Measurements from ENCODE around the gene NR4A2.
"Not testable (repeated sequence)": the region's sequence is repeated elsewhere in the genome, so short reads cannot be mapped to it uniquely, and the experiment has no call there.

Gene NR4A2

DNA sequence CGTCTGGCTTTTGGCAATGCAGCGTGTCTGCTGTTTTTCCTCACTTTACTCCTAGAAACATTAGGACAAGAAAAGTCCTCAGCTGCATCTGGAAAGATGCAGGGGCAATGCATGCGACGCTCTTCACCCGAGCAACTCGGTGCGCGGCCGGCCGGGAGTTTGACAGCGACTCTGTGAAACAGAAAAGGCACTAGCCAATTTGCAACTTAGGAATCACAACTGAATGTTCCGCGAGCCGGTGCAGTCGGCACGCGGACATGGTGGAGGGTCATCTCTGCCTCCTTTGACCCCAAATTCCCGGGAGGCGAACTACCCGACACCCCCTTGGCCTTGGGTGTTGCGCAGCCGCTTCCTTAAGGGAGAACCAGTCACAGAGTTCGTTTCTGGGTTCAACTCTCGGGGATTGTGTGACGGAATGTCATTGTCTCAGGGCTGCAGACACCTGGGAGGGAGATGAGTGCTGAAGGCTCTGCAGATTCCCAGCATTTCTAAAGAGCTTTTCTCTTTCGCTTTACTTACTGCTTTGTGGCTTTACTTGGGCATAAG, 9.8 kb downstream of the NR4A2 start:
- DNase-seq (ENCODE audit: extremely low read depth in 1 of 2, low read depth in 1 of 2) = no peak

DNA sequence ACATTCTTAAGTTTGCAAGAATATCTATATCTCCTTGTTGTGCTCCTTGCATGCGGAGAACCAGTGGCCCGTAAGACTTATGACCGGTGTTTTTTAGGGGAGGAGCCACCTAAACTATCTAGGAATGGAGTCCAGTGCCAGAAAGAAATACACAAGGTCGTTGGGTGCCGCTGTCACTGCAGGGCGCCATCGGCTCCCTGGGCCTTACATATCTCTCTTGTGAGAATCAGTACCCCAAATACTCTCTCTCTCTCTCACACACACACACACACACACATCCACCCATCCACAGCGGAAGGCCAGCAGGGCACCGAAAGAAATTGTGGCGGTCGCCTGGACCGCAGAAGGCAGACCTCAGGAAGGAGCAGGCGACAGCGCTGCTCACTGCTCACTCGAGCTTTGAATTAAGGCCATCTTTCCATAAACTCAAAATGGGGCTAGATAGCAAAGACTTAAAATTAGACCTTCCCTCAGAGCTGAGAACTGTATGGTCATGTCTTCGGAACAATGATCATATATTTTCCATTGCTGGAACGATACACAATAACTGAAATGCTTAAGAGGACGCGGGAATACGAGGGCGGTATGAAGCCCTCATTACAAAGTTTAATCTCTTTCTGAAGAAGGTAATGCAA, 10.4 kb downstream of the NR4A2 start:
- no peak for DNase-seq (ENCODE audit: extremely low read depth in 1 of 2, low read depth in 1 of 2)

DNA sequence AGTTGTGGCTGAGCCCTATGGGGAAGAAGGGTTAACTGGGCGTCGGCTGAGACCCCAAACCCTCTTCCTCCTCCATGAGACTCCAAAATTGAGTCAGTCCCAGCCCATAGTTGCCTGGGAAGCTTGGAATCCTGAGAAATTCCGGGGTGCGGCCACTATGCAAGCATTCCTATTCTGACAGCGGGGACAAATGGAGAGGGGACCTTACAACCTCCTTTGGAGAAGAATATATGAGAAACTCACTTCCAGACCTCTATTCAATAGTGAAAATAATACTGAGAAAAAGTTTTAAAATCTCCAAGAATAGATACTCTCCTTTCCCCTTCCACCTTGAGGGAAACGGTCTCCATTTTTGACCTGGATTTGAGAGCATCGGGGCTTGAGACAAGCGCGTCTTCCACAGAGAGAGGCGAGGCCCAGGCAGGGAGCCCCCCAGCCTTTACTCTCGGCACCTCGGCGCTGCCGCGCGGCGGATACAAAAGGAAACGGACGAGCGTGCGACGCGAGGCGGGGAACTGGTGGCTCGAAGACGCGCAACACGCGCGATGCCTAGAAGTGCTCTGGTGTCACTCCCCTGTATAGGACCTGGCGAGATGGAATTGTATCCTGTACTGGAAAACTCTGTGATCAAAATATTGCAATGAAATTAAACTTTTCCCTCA, 11.1 kb downstream of the NR4A2 start:
- DNase-seq (ENCODE audit: extremely low read depth in 1 of 2, low read depth in 1 of 2) = peak in 1 of 2 donors; percentile 25

DNA sequence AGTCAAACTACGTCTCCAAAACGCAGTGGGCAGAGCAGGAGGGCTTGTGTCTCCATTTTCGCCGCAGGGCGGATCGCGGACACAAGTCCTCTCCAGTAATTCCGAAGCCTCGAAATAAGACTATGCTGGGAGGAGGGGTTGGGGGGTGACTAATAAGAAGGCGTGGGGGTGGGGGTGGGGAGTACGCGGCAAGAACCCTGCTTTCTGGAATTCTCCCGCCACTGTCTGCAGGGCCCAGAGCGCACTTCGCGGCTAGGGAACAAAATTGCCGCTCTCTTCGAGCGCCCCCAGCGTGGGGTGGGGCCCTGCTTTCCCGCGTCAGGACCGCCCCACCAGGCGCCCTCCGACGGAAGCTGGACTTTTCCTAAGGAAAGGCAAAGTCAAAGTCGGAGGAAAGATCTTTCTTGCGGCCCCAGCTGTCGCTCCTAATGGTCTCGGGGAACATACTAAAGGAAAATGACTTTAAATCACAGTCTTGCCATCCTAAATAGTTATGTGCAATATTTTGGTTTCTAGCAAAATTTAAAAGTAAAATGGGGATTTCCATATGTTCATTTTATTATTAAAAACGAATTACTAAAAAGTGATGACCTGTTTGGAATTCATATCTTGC, 11.9 kb downstream of the NR4A2 start:
- DNase-seq (ENCODE audit: extremely low read depth in 1 of 2, low read depth in 1 of 2) = no peak

DNA sequence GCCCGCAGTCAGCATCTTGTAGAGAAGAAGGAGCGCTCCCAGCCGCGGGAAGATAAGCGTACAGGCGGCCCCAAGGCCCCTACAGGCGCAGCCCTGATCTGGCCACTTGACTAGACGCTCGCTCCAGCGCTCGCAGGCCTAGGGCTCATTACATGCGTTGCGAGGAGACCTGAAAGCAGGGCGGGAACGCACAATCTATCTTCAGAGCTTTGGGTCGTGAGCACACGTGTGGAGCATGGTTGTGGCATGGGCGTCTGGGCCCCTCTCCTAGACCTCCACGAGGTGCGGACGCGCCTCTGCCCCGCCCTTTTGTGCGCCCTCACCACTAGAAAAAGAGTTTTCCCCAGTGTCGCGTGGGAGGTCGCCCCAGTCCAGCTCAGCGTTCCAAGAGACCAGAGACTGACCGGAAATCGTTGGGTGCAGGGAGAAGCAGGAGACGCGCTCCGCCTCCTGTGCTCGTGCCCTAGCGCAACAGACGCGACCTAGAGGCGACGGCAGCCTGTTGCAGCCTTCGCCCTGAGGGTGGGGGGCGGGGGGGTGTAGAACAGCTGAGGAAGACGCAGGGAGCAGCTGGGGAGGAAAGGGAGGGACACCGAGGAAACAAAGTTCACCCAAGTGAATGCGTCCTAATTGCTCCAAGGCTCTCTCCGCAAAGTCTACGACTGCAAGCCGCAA, 12.6 kb downstream of the NR4A2 start:
- DNase-seq (ENCODE audit: extremely low read depth in 1 of 2, low read depth in 1 of 2) = no peak

DNA sequence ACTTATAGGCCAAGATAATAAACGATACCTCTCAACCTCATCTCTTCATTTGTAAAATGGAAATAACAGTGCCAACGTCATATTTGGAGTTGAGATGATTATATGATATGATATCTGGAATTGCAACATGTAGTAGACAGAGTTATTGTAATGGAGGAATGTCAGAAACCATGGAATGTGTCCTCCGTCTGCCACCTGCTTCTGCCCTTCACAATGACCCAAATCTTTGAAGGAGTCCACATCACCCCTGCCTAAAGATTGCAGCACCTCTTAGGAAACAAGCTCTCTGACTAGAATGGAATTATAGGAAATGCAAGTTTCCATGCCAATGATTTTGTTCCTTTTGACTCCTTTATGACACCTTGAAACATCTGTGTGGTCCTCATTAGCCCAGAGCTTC, 14.9 kb downstream of the NR4A2 start:
- no peak for DNase-seq (ENCODE audit: extremely low read depth in 1 of 2, low read depth in 1 of 2)

DNA sequence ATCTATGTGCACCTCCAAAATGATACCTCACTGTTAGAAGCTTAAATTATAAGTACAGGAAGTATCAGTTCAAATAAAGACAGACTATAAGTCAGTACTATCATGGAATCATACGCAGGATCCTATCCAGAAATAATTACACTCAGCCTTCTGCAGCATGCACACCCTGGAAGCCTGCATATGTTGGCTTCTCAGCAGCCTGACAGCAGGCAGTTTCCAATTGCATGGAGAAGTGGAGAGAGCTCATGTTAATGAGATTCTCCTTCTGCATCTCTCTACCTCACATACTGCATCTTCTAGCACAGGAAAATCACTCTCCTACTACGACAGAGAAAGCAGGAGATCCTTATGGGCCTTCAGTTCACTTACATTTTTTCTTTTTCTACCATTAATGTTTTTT, 20.5 kb downstream of the NR4A2 start:
- no peak for DNase-seq (ENCODE audit: extremely low read depth in 1 of 2, low read depth in 1 of 2)

DNA sequence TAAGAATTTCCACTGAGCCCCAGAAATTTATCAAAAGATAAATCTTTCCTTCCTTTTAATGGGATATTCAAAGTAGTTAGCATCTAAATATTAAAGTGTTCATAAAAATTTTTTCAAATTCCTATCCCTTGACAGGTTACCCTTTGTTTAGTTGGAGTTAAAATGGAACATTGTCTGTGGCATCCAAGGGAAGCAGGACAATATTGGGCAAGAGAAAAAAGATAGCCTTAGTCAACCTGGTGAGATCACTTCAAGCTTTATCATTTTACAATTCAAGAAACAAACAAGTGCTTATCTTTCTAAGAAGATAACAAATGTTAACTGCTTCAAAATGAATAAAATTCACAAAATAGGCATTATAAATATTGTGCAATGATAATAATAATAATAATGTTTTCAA, 21.7 kb downstream of the NR4A2 start:
- DNase-seq (ENCODE audit: extremely low read depth in 1 of 2, low read depth in 1 of 2) = no peak

DNA sequence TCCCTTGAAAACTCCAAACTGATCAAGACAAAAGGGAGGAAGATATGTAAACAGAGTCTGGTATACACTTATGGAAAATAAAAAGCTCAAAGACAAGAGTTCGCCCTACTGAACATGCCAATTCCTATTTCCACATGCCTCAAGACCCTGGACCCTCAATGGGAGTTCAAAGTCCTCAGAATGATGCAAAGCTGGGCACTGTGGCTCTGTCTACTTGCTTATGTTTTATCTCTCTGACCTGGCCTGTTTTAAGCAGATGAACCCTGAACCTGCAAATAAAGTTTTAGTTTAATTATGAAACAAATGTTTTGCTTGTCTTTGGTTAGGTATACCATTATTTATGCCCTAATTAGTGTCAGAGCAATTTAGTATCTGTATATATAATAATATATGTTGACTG, 22.6 kb downstream of the NR4A2 start:
- no peak for DNase-seq (ENCODE audit: extremely low read depth in 1 of 2, low read depth in 1 of 2)

DNA sequence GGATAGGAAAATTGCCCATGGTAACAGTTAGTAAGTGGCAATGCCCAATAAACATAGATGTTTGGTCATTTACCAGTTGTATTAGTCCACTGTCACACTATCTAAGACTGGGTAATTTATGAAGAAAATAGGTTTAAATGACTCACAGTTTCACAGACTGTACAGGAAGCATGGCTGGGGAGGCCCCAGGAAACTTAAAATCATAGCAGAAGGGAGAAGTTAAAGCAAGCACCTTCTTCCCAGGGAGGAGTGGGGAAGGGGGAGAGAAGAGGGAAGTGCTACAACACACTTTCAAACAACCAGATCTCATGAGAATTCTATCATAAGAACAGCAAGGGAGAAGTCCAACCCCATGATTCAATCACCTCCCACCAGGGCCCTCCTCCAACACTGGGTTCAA, 23.4 kb downstream of the NR4A2 start:
- DNase-seq (ENCODE audit: extremely low read depth in 1 of 2, low read depth in 1 of 2) = no peak

DNA sequence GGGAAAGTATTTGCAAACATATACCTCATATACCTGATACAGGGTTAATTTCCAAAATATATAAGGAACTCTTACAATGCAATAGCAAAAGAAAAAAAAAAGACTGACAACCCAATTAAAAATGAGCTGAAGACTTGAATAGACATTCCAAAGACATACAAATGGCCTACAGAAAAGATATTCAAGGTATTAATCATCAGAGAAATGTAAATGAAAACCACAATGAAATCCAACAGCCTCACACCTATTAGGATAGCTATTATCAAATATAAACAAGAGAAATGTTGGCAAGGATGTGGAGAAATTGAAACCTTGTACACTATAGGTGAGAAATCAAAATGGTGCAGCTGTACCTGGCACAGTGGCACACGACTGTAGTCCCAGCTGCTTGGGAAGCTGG, 25.7 kb downstream of the NR4A2 start:
- no peak for DNase-seq (ENCODE audit: extremely low read depth in 1 of 2, low read depth in 1 of 2)

DNA sequence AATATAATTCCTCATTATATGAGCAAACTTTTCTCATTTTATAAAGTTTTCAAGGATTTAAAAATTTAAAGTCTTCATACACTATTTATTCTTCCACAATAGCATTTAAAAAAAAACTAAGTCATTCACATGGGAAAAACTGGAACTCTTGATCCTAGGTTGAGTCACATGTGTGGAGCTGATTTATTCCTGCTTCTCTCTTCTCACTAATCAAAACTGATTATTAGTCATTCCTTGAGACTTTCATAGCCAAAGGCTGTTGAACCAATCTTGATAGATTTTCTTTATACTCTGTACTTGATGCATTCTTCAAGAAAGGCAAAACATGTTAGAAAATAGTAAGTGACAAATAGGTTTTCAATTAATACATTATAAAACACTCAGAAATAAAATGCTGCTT, 27.4 kb downstream of the NR4A2 start:
- DNase-seq (ENCODE audit: extremely low read depth in 1 of 2, low read depth in 1 of 2) = no peak

DNA sequence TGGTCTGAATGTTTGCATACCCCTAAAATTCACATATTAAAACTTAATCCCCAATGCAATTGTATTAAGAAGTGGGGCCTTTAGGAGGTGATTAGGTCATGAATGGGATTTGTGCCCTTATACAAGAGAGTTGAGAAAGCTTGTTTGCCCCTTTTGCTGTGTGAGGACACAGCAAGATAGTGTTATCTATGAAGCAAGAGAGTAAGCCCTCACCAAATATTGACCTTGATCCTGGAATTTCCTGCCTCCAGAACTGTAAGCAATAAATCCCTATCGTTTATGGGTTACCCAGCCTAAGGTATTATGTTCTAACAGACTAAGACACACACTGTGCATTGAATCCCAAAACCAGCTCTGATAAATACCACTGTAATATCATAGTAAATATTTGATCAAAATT, 32.2 kb downstream of the NR4A2 start:
- no peak for DNase-seq (ENCODE audit: extremely low read depth in 1 of 2, low read depth in 1 of 2)

DNA sequence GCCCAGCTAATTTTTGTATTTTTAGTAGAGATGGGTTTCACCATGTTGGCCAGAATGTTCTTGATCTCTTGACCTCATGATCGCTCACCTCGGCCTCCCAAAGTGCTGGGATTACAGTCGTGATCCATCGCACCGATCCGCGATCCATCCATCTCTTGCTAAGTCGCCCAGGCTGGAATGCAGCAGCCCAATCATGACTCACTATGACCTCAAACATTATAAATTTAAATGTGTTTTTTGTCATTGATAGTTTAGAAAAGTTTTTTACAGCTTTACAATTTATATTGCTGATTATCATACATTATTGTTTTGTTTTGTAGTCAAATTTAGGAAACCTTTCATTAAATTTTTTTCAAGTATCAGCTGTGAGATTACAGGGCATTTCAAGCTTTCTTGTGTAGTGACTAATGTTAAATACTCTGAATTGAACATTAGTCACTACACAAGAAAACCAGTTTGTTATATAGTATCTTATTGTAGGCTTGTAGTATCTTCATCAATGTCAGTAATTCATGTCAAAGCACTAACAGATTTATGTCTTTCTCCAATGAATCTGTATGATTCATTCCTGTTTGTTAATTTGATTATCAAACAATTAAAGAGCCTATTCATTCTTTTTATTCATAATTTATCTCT, 37.5 kb downstream of the NR4A2 start:
- no peak for DNase-seq (ENCODE audit: extremely low read depth in 1 of 2, low read depth in 1 of 2)

DNA sequence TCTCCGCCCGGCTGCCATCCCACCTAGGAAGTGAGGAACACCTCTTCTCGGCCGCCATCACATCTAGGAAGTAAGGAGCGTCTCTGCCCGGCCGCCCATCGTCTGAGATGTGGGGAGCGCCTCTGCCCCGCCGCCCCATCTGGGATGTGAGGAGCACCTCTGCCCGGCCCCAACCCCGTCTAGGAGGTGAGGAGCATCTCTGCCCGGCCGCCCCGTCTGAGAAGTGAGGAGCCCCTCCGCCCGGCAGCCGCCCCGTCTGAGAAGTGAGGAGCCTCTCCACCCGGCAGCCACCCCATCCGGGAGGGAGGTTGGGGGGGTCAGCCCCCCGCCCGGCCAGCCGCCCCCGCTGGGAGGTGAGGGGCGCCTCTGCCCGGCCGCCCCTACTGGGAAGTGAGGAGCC, 39.1 kb downstream of the NR4A2 start:
- not testable (repeated sequence) for DNase-seq (ENCODE audit: extremely low read depth in 1 of 2, low read depth in 1 of 2)

DNA sequence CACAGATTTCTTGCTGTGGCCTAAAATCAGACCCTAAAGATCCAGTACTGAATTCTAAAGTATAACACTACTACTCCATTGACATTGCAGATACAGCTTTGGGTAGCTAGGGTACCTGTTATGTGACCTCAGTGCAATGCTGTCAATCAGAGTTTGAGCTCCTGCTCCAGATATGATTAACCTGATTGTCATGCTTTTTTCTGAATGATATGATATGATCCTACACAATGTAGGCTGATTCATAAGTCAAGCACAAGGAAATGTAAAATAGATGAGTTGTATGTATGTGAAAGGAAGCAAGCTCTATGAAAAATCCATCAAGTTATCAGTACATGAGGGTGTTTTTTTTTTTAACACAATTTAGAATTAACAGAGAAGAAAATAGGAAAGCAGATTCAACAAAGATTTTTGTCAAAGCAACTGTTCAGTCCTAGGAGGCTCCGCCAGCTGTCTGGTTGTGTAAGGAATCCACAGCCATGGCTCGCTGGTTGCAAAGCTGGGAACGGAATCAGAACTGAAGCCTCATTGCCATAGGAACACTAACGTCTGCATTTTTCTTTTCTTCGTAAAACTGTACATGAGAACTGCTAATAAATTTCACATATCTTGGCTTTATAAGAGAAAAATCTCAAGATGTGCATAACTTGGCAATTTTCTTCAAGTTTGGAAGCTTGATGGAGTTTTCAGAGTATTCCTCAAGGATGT, 52.9 kb downstream of the NR4A2 start:
- DNase-seq (ENCODE audit: extremely low read depth in 1 of 2, low read depth in 1 of 2) = no peak

All from activated CD8-positive, alpha-beta memory T cell treated with anti-CD3 and anti-CD28 coated beads for 1 hour (primary cell).